OCI-LY7 (cell line): ENCODE measurements around the gene NCKAP5.

ENCODE experiments used
- CTCF ChIP-seq: fragments of 200-600 bp; sonication (generic); conservative IDR thresholded peaks from 2 replicates; pipeline ENCODE4 v1.5.1; 2014; ENCODE audit warnings: mild to moderate bottlenecking, antibody characterized with exemption, low read length, moderate library complexity, mixed read lengths
- EZH2phosphoT487 ChIP-seq: fragments of 200-600 bp; sonication (generic); IDR thresholded peaks from 2 replicates; pipeline ENCODE4 v1.6.1; 2018; ENCODE audit warnings: low read depth, borderline replicate concordance, mild to moderate bottlenecking, mixed run types, antibody characterized with exemption, low read length, moderate library complexity, mixed read lengths

- TF ChIP-seq CTCF (no peak), EZH2phosphoT487 (no peak)
Measured at GRCh38 chr2:133452146-133452545, 116.1 kb downstream of the NCKAP5 start.
